Testis (tissue), 2 donors: ENCODE measurements around the gene RIMBP2.

ENCODE experiments used
- CTCF ChIP-seq, 3 experiments: fragments of 450-650 bp in 2 of 3; fragments of 200-600 bp in 1 of 3; sonication (generic) in 1 of 3; IDR thresholded peaks; one replicate each; pipeline ENCODE4 v1.5.1; 2016 to 2019; ENCODE audit warnings: antibody characterized with exemption in 3 of 3, mild to moderate bottlenecking in 2 of 3, moderate library complexity in 1 of 3
- POLR2A ChIP-seq: fragments of 450-650 bp; IDR thresholded peaks from one replicate; pipeline ENCODE4 v1.6.1; 2017; ENCODE audit warnings: antibody characterized with exemption, mild to moderate bottlenecking, moderate library complexity

DNA sequence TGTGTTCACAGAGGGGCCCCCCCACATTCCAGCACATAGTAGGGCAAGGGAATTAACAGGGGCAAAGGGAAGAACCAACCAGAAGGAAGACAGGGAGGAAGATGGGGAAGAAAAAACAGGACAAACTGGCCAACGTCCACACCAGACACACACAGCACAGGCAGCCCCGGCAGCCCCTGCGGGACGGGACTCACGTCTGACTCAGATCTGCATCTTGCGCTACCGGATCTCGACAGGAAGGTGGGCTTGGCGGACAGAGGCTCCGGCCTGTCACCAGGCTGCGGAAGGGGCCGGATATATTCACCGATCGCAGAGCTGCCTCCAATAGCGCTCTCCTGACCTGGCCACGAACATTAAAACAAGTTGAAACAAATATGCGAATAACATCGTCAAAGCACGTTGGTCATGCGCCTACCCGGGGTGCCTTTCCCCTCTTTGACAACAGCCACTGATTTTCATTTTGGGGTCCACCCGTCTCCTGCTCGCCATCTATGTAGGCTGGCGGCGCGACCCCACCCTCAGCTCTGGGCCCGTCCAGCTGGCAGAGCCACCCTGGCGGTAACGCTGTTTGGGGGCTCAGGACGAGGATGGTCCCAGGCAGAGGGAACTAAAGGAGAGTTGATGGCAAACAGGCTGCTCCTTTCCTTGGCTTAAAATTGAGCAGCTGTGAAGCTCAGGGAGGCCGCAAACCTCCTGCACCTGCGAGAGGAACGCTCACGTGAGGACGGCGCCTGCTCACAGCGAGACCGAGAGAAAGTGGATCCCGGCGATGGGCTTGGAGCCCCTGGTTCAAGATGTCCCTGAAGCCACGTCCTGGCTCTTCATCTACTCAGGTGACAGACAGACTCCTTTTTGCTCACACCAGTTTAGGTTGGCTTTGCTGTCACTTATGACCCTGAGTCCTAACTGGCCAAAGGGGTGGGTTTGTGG lies 264.8 kb downstream of the RIMBP2 start:
- TF ChIP-seq POLR2A, result no peak
- TF ChIP-seq CTCF (IDR thresholded peaks at IDR 0.05), result no peak
